GM12878 (cell line): Measurements from ENCODE around the gene ABCA7.

Source experiments
- BHLHE40 ChIP-seq, 2 experiments: fragments of 450-650 bp in 1 of 2; IDR thresholded peaks; 2 replicates each; pipeline ENCODE4 v1.6.1; 2011 to 2017; ENCODE audit warnings: low read depth in 2 of 2, borderline replicate concordance in 1 of 2, improper control_type of control experiment in 1 of 2, low read length in 1 of 2, mild to moderate bottlenecking in 1 of 2
- HDAC2 ChIP-seq: fragments of 200-600 bp; sonication (generic); IDR thresholded peaks from 2 replicates; pipeline ENCODE4 v1.6.1; 2017
- JUNB ChIP-seq: IDR thresholded peaks from 2 replicates; pipeline ENCODE4 v1.6.1; 2016; ENCODE audit warnings: antibody characterized with exemption, mild to moderate bottlenecking
- MXI1 ChIP-seq: fragments of 150-350 bp; IDR thresholded peaks from 2 replicates; pipeline ENCODE4 v1.6.1; 2011; ENCODE audit warnings: low read depth, mild to moderate bottlenecking, inconsistent platforms, low read length, improper control_type of control experiment
- MYB ChIP-seq: fragments of 150-350 bp; IDR thresholded peaks from 2 replicates; pipeline ENCODE4 v1.6.1; 2014; ENCODE audit warnings: mild to moderate bottlenecking, low read depth, low read length, borderline replicate concordance
- POLR2A ChIP-seq: IDR thresholded peaks from 2 replicates; pipeline ENCODE4 v1.6.1; 2011; ENCODE audit warnings: low read depth, mild to moderate bottlenecking, low read length
- POLR2AphosphoS5 ChIP-seq: IDR thresholded peaks from 2 replicates; pipeline ENCODE4 v1.6.1; 2011; ENCODE audit warnings: mild to moderate bottlenecking, low read length, inconsistent platforms
- SIN3A ChIP-seq: IDR thresholded peaks from 2 replicates; pipeline ENCODE4 v1.6.1; 2012; ENCODE audit warnings: low read depth, low read length, improper control_type of control experiment
- TAF1 ChIP-seq: IDR thresholded peaks from 2 replicates; pipeline ENCODE4 v1.6.1; 2011; ENCODE audit warnings: mild to moderate bottlenecking, low read depth, low read length, borderline replicate concordance
- YY1 ChIP-seq: IDR thresholded peaks from 2 replicates; pipeline ENCODE4 v1.6.1; 2011; ENCODE audit warnings: low read depth, mild to moderate bottlenecking, low read length
- TF ChIP-seq, protein P1 (sequence below), 3 experiments: IDR thresholded peaks in 2 of 3; conservative IDR thresholded peaks in 1 of 3; 2 replicates each; pipeline ENCODE4 v1.5.1; 2011; ENCODE audit warnings: low read depth in 3 of 3, low read length in 3 of 3, mild to moderate bottlenecking in 3 of 3, control low read depth in 2 of 3, moderate library complexity in 2 of 3, inconsistent platforms in 1 of 3, mixed read lengths in 1 of 3; ENCODE audit not compliant: control insufficient read depth in 2 of 3, insufficient read depth in 1 of 3; ENCODE audit errors: extremely low read depth in 1 of 3
- TF ChIP-seq, protein P2 (sequence below): fragments of 450-650 bp; formaldehyde crosslinking; IDR thresholded peaks from 2 replicates; pipeline ENCODE4 v1.4.0; 2020; ENCODE audit warnings: mild to moderate bottlenecking, moderate library complexity

DNA sequence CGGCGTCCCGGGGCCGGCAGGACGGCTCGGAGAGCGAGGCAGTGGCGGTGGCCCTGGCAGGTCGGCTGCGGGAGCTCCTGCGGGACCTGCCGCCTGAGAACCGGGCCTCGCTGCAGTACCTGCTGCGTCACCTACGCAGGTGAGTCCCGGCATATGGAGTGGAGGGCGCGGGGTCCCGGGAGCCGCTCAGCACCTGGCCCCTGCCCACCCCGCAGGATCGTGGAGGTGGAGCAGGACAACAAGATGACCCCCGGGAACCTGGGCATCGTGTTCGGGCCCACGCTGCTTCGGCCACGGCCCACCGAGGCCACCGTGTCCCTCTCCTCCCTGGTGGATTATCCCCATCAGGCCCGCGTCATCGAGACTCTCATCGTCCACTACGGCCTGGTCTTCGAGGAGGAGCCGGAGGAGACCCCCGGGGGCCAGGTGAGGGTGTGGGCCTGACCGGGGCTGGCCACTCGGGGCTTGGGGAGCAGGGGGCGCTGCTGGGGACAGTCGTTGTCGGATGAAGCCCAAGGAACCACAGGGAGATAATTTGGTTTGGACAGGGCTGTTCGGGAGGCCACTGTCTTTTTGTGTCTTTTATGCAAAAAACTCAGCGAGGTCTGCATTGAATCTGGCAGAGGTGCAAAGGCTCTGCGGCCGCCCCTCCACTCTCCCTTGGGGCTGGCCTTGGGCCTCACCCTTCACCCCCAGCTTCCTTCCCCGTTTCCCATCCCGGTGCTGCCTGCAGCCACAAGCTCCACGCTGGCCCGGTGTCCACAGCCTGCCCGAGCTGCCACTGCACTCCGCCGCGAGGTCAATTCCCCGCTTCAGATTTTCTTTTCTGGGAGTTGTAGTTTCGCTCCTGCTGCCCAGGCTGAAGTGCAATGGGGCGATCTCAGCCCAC lies 43.3 kb downstream of the ABCA7 start:
- TF ChIP-seq JUNB (no peak), HDAC2 (no peak), SIN3A (no peak), POLR2AphosphoS5 (no peak), YY1 (no peak), MYB (no peak), BHLHE40 (IDR thresholded peaks at IDR 0.05; ENCODE audit: borderline replicate concordance in 1 of 2, low read depth in 2 of 2, low read length in 1 of 2) (no peak), TAF1 (no peak), MXI1 (no peak), POLR2A (no peak)
- TF ChIP-seq, protein P1, sequence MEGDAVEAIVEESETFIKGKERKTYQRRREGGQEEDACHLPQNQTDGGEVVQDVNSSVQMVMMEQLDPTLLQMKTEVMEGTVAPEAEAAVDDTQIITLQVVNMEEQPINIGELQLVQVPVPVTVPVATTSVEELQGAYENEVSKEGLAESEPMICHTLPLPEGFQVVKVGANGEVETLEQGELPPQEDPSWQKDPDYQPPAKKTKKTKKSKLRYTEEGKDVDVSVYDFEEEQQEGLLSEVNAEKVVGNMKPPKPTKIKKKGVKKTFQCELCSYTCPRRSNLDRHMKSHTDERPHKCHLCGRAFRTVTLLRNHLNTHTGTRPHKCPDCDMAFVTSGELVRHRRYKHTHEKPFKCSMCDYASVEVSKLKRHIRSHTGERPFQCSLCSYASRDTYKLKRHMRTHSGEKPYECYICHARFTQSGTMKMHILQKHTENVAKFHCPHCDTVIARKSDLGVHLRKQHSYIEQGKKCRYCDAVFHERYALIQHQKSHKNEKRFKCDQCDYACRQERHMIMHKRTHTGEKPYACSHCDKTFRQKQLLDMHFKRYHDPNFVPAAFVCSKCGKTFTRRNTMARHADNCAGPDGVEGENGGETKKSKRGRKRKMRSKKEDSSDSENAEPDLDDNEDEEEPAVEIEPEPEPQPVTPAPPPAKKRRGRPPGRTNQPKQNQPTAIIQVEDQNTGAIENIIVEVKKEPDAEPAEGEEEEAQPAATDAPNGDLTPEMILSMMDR (IDR thresholded peaks at IDR 0.05 in 2 of 3, conservative IDR thresholded peaks at IDR 0.05 in 1 of 3; ENCODE audit: control insufficient read depth in 2 of 3, extremely low read depth in 1 of 3, insufficient read depth in 1 of 3, low read depth in 3 of 3, low read length in 3 of 3): no peak
- TF ChIP-seq, protein P2, sequence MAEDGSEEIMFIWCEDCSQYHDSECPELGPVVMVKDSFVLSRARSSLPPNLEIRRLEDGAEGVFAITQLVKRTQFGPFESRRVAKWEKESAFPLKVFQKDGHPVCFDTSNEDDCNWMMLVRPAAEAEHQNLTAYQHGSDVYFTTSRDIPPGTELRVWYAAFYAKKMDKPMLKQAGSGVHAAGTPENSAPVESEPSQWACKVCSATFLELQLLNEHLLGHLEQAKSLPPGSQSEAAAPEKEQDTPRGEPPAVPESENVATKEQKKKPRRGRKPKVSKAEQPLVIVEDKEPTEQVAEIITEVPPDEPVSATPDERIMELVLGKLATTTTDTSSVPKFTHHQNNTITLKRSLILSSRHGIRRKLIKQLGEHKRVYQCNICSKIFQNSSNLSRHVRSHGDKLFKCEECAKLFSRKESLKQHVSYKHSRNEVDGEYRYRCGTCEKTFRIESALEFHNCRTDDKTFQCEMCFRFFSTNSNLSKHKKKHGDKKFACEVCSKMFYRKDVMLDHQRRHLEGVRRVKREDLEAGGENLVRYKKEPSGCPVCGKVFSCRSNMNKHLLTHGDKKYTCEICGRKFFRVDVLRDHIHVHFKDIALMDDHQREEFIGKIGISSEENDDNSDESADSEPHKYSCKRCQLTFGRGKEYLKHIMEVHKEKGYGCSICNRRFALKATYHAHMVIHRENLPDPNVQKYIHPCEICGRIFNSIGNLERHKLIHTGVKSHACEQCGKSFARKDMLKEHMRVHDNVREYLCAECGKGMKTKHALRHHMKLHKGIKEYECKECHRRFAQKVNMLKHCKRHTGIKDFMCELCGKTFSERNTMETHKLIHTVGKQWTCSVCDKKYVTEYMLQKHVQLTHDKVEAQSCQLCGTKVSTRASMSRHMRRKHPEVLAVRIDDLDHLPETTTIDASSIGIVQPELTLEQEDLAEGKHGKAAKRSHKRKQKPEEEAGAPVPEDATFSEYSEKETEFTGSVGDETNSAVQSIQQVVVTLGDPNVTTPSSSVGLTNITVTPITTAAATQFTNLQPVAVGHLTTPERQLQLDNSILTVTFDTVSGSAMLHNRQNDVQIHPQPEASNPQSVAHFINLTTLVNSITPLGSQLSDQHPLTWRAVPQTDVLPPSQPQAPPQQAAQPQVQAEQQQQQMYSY (CRISPR knock-in tag): no peak
